H1 (cell line): Measurements from ENCODE around the gene UNC13D. TPM values are rescaled to one million over a fixed set of nuclear protein-coding genes. Genes with fewer than 3 reads are reported as not detected.

Experiments
- CTCF ChIA-PET: fragments of 300-600 bp; sonication (Branson Sonifier 250); formaldehyde crosslinking; loops from one replicate; lab custom pipeline; 2021; ENCODE audit not compliant: partially characterized antibody; lab: Charles Lee
- POLR2A ChIA-PET: fragments of 300-600 bp; sonication (Branson Sonifier 250); formaldehyde crosslinking; loops from one replicate; lab custom pipeline; 2021; ENCODE audit warnings: inconsistent platforms; ENCODE audit not compliant: partially characterized antibody; lab: Charles Lee
- DNase-seq, 2 experiments: peaks; one replicate each; pipeline versions ENCODE4 v3.0.0 to v3.0.0-alpha.2; 2010 to 2022; ENCODE audit warnings: low spot score in 2 of 2, low read depth in 1 of 2, mixed read lengths in 1 of 2
- FAIRE-seq: peaks from 2 replicates; lab custom pipeline; 2011; peaks lifted over from hg19 to GRCh38; lab: Jason Lieb, UNC
- H2AFZ ChIP-seq: 2 replicates; pipeline ENCODE4 v1.8.1; 2012; ENCODE audit warnings: low read length, inconsistent platforms
- H2AK5ac ChIP-seq: 2 replicates; pipeline ENCODE4 v1.6.1; 2013; ENCODE audit warnings: low read depth, low read length
- H2BK120ac ChIP-seq: replicated peaks from 2 replicates; pipeline ENCODE3; 2013; ENCODE audit warnings: low read depth, low read length, inconsistent platforms
- H2BK12ac ChIP-seq: 2 replicates; pipeline ENCODE4 v1.6.1; 2013; ENCODE audit warnings: low read depth, low read length
- H2BK15ac ChIP-seq: 2 replicates; pipeline ENCODE4 v1.6.1; 2013; ENCODE audit warnings: low read length
- H2BK20ac ChIP-seq: 2 replicates; pipeline ENCODE4 v1.6.1; 2013; ENCODE audit warnings: low read length
- H2BK5ac ChIP-seq: 2 replicates; pipeline ENCODE4 v1.6.1; 2013; ENCODE audit warnings: low read depth, low read length
- H3K14ac ChIP-seq: 2 replicates; pipeline ENCODE4 v1.6.1; 2013; ENCODE audit warnings: inconsistent platforms; ENCODE audit not compliant: insufficient read length
- H3K18ac ChIP-seq: 2 replicates; pipeline ENCODE4 v1.6.1; 2013; ENCODE audit warnings: low read length; ENCODE audit errors: extremely low read depth
- H3K23ac ChIP-seq: 2 replicates; pipeline ENCODE4 v1.6.1; 2013; ENCODE audit warnings: inconsistent platforms; ENCODE audit not compliant: insufficient read length
- H3K23me2 ChIP-seq: 2 replicates; pipeline ENCODE4 v1.6.1; 2013; ENCODE audit warnings: low read depth, low read length
- H3K27ac ChIP-seq: 2 replicates; pipeline ENCODE4 v1.6.1; 2011; ENCODE audit warnings: low read depth, low read length, inconsistent platforms
- H3K27me3 ChIP-seq, 4 experiments: replicated peaks in 1 of 4; 1 replicate in 1 of 4; 2 replicates in 3 of 4; pipeline versions ENCODE4 v1.6.1 to v1.8.1; 2011 to 2013; ENCODE audit warnings: low read length in 3 of 4, mild to moderate bottlenecking in 3 of 4, inconsistent platforms in 2 of 4, mixed read lengths in 2 of 4, moderate library complexity in 1 of 4; ENCODE audit not compliant: control insufficient read depth in 3 of 4, insufficient read depth in 3 of 4; ENCODE audit errors: extremely low read depth in 1 of 4
- H3K36me3 ChIP-seq, 4 experiments: 2 replicates each; pipeline versions ENCODE4 v1.6.1 to v1.8.1; 2011 to 2013; ENCODE audit warnings: mild to moderate bottlenecking in 4 of 4, low read length in 3 of 4, moderate library complexity in 2 of 4, control low read depth in 1 of 4, inconsistent platforms in 1 of 4; ENCODE audit not compliant: insufficient read depth in 4 of 4, control insufficient read depth in 2 of 4
- H3K4ac ChIP-seq: replicated peaks from 2 replicates; pipeline ENCODE3; 2013; ENCODE audit warnings: low read length, low read depth, mixed read lengths, inconsistent platforms; ENCODE audit not compliant: insufficient read length
- H3K4me1 ChIP-seq, 4 experiments: replicated peaks in 1 of 4; 1 replicate in 1 of 4; 2 replicates in 3 of 4; pipeline versions ENCODE4 v1.6.1 to v1.8.1; 2011 to 2013; ENCODE audit warnings: low read length in 3 of 4, inconsistent platforms in 2 of 4, mixed read lengths in 1 of 4; ENCODE audit not compliant: insufficient read depth in 4 of 4, control insufficient read depth in 3 of 4
- H3K4me2 ChIP-seq, 2 experiments: 2 replicates each; pipeline versions ENCODE4 v1.6.1 to v1.8.1; 2011 to 2013; ENCODE audit warnings: low read depth in 2 of 2, low read length in 2 of 2, control low read depth in 1 of 2, inconsistent platforms in 1 of 2, mild to moderate bottlenecking in 1 of 2; ENCODE audit not compliant: insufficient read depth in 1 of 2
- H3K4me3 ChIP-seq, 4 experiments: fragments of 200-600, 300-600 bp in 1 of 4; sonication (generic), shearing (Covaris generic), sonication (Bioruptor Twin) in 1 of 4; 2 replicates each; pipeline versions ENCODE4 v1.5.1 to v1.8.1; 2011 to 2016; ENCODE audit warnings: low read length in 4 of 4, low read depth in 3 of 4, control low read depth in 2 of 4, inconsistent platforms in 2 of 4, mild to moderate bottlenecking in 2 of 4, mixed read lengths in 1 of 4, moderate library complexity in 1 of 4; ENCODE audit not compliant: insufficient read depth in 2 of 4; ENCODE audit errors: extremely low read depth in 1 of 4
- H3K56ac ChIP-seq: replicated peaks from 2 replicates; pipeline ENCODE3; 2013; ENCODE audit warnings: low read depth, mild to moderate bottlenecking, mixed read lengths, low read length, inconsistent platforms; ENCODE audit not compliant: insufficient read length
- H3K79me1 ChIP-seq: 2 replicates; pipeline ENCODE4 v1.6.1; 2013; ENCODE audit warnings: low read depth, low read length, control low read depth
- H3K79me2 ChIP-seq, 2 experiments: 2 replicates each; pipeline versions ENCODE4 v1.6.1 to v1.8.1; 2012 to 2013; ENCODE audit warnings: low read length in 2 of 2, mild to moderate bottlenecking in 2 of 2, inconsistent platforms in 1 of 2; ENCODE audit not compliant: insufficient read depth in 2 of 2, control insufficient read depth in 1 of 2
- H3K9ac ChIP-seq, 4 experiments: replicated peaks in 1 of 4; 1 replicate in 1 of 4; 2 replicates in 3 of 4; pipeline versions ENCODE4 v1.6.1 to v1.8.1; 2011 to 2013; ENCODE audit warnings: low read depth in 3 of 4, low read length in 3 of 4, control low read depth in 2 of 4, mild to moderate bottlenecking in 2 of 4, moderate library complexity in 2 of 4, inconsistent platforms in 1 of 4; ENCODE audit errors: extremely low read depth in 1 of 4
- H3K9me3 ChIP-seq, 2 experiments: 2 replicates each; pipeline versions ENCODE4 v1.6.1 to v1.8.1; 2012 to 2013; ENCODE audit warnings: mild to moderate bottlenecking in 2 of 2, moderate library complexity in 2 of 2, control low read depth in 1 of 2, inconsistent platforms in 1 of 2, low read depth in 1 of 2, low read length in 1 of 2, mixed read lengths in 1 of 2; ENCODE audit not compliant: insufficient read depth in 2 of 2
- H4K20me1 ChIP-seq, 2 experiments: replicated peaks in 1 of 2; 2 replicates each; pipeline versions ENCODE3 to v1.8.1; 2011 to 2013; ENCODE audit warnings: inconsistent platforms in 2 of 2, low read length in 2 of 2, mild to moderate bottlenecking in 1 of 2; ENCODE audit not compliant: insufficient read depth in 2 of 2, control insufficient read depth in 1 of 2
- H4K5ac ChIP-seq: 2 replicates; pipeline ENCODE4 v1.6.1; 2013; ENCODE audit warnings: low read length, low read depth, mixed read lengths, inconsistent platforms; ENCODE audit not compliant: insufficient read length
- H4K8ac ChIP-seq: 2 replicates; pipeline ENCODE4 v1.8.0; 2013; ENCODE audit warnings: mild to moderate bottlenecking, moderate library complexity, low read length, inconsistent platforms; ENCODE audit not compliant: insufficient read depth; ENCODE audit errors: extremely low read depth
- H4K91ac ChIP-seq: replicated peaks from 2 replicates; pipeline ENCODE3; 2013; ENCODE audit warnings: low read length, mixed read lengths, inconsistent platforms; ENCODE audit not compliant: insufficient read length
- BCL11A ChIP-seq, 2 experiments: IDR thresholded peaks; one replicate each; pipeline ENCODE4 v1.6.1; 2011; ENCODE audit warnings: low read depth in 2 of 2, low read length in 2 of 2, mild to moderate bottlenecking in 2 of 2
- CHD2 ChIP-seq: IDR thresholded peaks from 2 replicates; pipeline ENCODE4 v1.6.1; 2012; ENCODE audit warnings: low read length, improper control_type of control experiment
- EGR1 ChIP-seq: IDR thresholded peaks from 2 replicates; pipeline ENCODE4 v1.6.1; 2011; ENCODE audit warnings: low read depth, low read length, borderline replicate concordance
- EP300 ChIP-seq, 2 experiments: IDR thresholded peaks; 1 replicate in 1 of 2; 2 replicates in 1 of 2; pipeline ENCODE4 v1.6.1; 2011 to 2012; ENCODE audit warnings: low read depth in 2 of 2, low read length in 2 of 2, mild to moderate bottlenecking in 2 of 2, borderline replicate concordance in 1 of 2, inconsistent platforms in 1 of 2, moderate library complexity in 1 of 2
- FOSL1 ChIP-seq: IDR thresholded peaks from 2 replicates; pipeline ENCODE4 v1.6.1; 2011; ENCODE audit warnings: mild to moderate bottlenecking, low read depth, low read length, moderate library complexity; ENCODE audit not compliant: insufficient read depth
- GTF2F1 ChIP-seq: IDR thresholded peaks from 2 replicates; pipeline ENCODE4 v1.6.1; 2012; ENCODE audit warnings: low read depth, low read length, improper control_type of control experiment, borderline replicate concordance
- JUN ChIP-seq: IDR thresholded peaks from 2 replicates; pipeline ENCODE4 v1.6.1; 2011; ENCODE audit warnings: low read depth, mild to moderate bottlenecking, improper control_type of control experiment, low read length
- MAFK ChIP-seq: IDR thresholded peaks from 2 replicates; pipeline ENCODE4 v1.6.1; 2012; ENCODE audit warnings: low read depth, mild to moderate bottlenecking, improper control_type of control experiment, low read length
- NRF1 ChIP-seq: IDR thresholded peaks from 2 replicates; pipeline ENCODE4 v1.6.1; 2011; ENCODE audit warnings: mild to moderate bottlenecking, low read depth, low read length, improper control_type of control experiment
- SIRT6 ChIP-seq: IDR thresholded peaks from one replicate; pipeline ENCODE4 v1.7.1; 2012; ENCODE audit warnings: low read length, inconsistent platforms
- SP2 ChIP-seq: IDR thresholded peaks from 2 replicates; pipeline ENCODE4 v1.6.1; 2012; ENCODE audit warnings: mild to moderate bottlenecking, low read length, inconsistent platforms
- SP4 ChIP-seq: IDR thresholded peaks from 2 replicates; pipeline ENCODE4 v1.6.1; 2012; ENCODE audit warnings: low read length, inconsistent platforms
- WGBS, 2 experiments: shearing (Covaris generic) in 1 of 2; methylation state at CpG; one replicate each; pipeline versions ENCODE4 v1.1.6 to v1.1.7; 2013 to 2015; ENCODE audit warnings: low lambda C conversion rate in 2 of 2, mixed read lengths in 2 of 2, inconsistent platforms in 1 of 2, low coverage in 1 of 2, missing lambda C conversion rate in 1 of 2; ENCODE audit not compliant: insufficient replicate concordance in 2 of 2, insufficient coverage in 1 of 2, insufficient read length in 1 of 2; ENCODE audit errors: extremely low coverage in 1 of 2, missing lambda C conversion rate in 1 of 2; 5-methylcytosine and 5-hydroxymethylcytosine counted together
- polyA plus RNA-seq, 7 experiments: library from polyadenylated mRNA; depleted of rRNA in 3 of 7; stranded (reverse) in 5 of 7; unstranded in 2 of 7; fragments of >200 nt in 5 of 7; fragments of 200-250 nt in 2 of 7; gene quantifications; 1 replicate in 5 of 7; 2 replicates in 1 of 7; 4 replicates in 1 of 7; pipeline versions ENCODE4 v1.2.1 to v1.2.3, GENCODE V29; 2011 to 2013; ENCODE audit warnings: missing spikeins in 2 of 7, mixed read lengths in 2 of 7
- total RNA-seq: library from RNA; stranded (reverse); fragmentation: NEBNext Ultra II Directional; extraction: Animal tissue kit (Norgen Biotek cat#: 25700); gene quantifications from 2 replicates; pipeline ENCODE4 v1.2.1, GENCODE V29; 2021

Gene UNC13D
- total and polyA plus RNA-seq, 2 of the 8 experiments (the other 6 are each of a cell fraction or from before 2014, with no cell fraction given): 3.6 to 8.4 TPM

GRCh38 chr17:75823257-75824041 lies 20.8 kb downstream of the UNC13D start:
- Histone ChIP-seq H4K5ac (no peak overlapping the region), H3K9ac (no peak overlapping the region), H3K79me1 (no peaks in the 10 kb centered on the region)
- TF ChIP-seq BCL11A (IDR thresholded peaks at IDR 0.05; ENCODE audit: low read depth in 2 of 2, low read length in 2 of 2) (no peak), EP300 (IDR thresholded peaks at IDR 0.05; ENCODE audit: borderline replicate concordance in 1 of 2, low read depth in 2 of 2, low read length in 2 of 2) (no peak), MAFK (no peak), SP2 (no peak), SP4 (no peak), NRF1 (no peak), GTF2F1 (no peak), JUN (no peak), CHD2 (no peak), EGR1 (no peak), SIRT6 (no peak), FOSL1 (no peak)
- TF ChIP-seq, all 59 proteins: peak for 0
- H2BK12ac ChIP-seq: no peak overlapping the region
- DNase-seq (no peak), FAIRE-seq (no peak)
- no peaks in the 10 kb centered on the region for H3K9me3 ChIP-seq
- H2BK20ac ChIP-seq: no peak overlapping the region
- peaks cover 0 to 12% (median 6%) of the 10 kb centered on the region in 4 experiments; a peak in 6 of 7 replicates for H3K4me1 ChIP-seq
- H3K27me3 ChIP-seq: no peaks in the 10 kb centered on the region
- H2BK15ac ChIP-seq: no peak overlapping the region
- ChIA-PET CTCF (interaction anchor here (0.8 to 21.9 kb wide), 6 partner anchors 7 to 199 kb away, joined by 3 to 563 read pairs (median 15); partner anchors contain the start of genes UNC13D and WBP2), POLR2A (interaction anchor here (0.8 to 16.0 kb wide), 5 partner anchors 8 to 47 kb away, joined by 3 to 216 read pairs (median 7); partner anchors contain the start of gene UNK)
- no peak overlapping the region for H3K27ac ChIP-seq
- peaks cover 2% of the 10 kb centered on the region; the same call in 1 of the 2 replicates for H3K23me2 ChIP-seq
- WGBS, 2 experiments: 88% methylated on average over 24 of the region's 28 CpGs; no CpG with 5 or more reads in 1 of the 2 experiments
- no peak overlapping the region for H3K56ac ChIP-seq
- H4K8ac ChIP-seq: no peak overlapping the region
- H3K36me3 ChIP-seq: peaks cover 20 to 42% (median 37%) of the 10 kb centered on the region in 4 experiments
- H3K23ac ChIP-seq: no peak overlapping the region
- H2AFZ ChIP-seq: no peak overlapping the region
- H3K79me2 ChIP-seq: no peaks in the 10 kb centered on the region
- H3K18ac ChIP-seq: no peak overlapping the region
- no peak overlapping the region for H2BK5ac ChIP-seq
- H3K14ac ChIP-seq: no peak overlapping the region
- H3K4me2 ChIP-seq: no peak overlapping the region
- no peak overlapping the region for H2AK5ac ChIP-seq
- no peak overlapping the region for H3K4ac ChIP-seq
- no peak overlapping the region for H3K4me3 ChIP-seq
- H4K91ac ChIP-seq: no peak overlapping the region
- H4K20me1 ChIP-seq: peaks cover 0 to 6% of the 10 kb centered on the region in 2 experiments
- no peak overlapping the region for H2BK120ac ChIP-seq
